Endothelial cell of umbilical vein (primary cell): ENCODE results near the gene TRIM77.
"Not testable (repeated sequence)": the region's sequence is repeated elsewhere in the genome, so short reads cannot be mapped to it uniquely, and the experiment has no call there.

Experiments used
- POLR2A ChIP-seq: IDR thresholded peaks from 2 replicates; pipeline ENCODE4 v1.6.1; 2012; ENCODE audit warnings: low read depth, mild to moderate bottlenecking, control low read depth, low read length
- POLR2AphosphoS5 ChIP-seq: IDR thresholded peaks from 2 replicates; pipeline ENCODE4 v1.6.1; 2012; ENCODE audit warnings: low read depth, mild to moderate bottlenecking, control low read depth, low read length, moderate library complexity; ENCODE audit not compliant: insufficient read depth
- TF ChIP-seq, protein P1 (sequence below), 2 donors: IDR thresholded peaks; 1 replicate in 1 of 2; 2 replicates in 1 of 2; pipeline ENCODE4 v1.5.1; 2011; ENCODE audit warnings: low read length in 2 of 2, mild to moderate bottlenecking in 2 of 2, moderate library complexity in 2 of 2, control low read depth in 1 of 2, inconsistent platforms in 1 of 2, low read depth in 1 of 2; ENCODE audit not compliant: insufficient read depth in 1 of 2; ENCODE audit errors: extremely low read depth in 1 of 2

DNA sequence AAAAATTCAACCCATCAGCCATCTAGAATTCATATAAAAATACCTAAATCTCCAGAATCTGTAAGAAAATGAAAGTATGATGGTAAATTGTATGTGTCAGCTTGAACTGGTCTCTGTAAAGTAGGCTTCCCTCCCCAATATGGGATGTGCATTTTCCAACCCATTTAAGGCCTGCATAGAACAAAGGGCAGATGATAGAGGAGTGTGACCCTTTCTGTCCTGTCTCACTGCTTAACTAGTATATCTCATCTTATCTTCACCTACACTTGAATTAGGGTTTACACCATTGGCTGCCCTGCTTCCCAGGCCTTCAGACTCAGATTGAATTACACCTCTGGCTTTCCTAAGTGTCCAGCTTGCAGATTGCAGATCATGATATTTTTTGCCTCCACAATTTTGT, 40.7 kb downstream of the TRIM77 start:
- TF ChIP-seq, protein P1, sequence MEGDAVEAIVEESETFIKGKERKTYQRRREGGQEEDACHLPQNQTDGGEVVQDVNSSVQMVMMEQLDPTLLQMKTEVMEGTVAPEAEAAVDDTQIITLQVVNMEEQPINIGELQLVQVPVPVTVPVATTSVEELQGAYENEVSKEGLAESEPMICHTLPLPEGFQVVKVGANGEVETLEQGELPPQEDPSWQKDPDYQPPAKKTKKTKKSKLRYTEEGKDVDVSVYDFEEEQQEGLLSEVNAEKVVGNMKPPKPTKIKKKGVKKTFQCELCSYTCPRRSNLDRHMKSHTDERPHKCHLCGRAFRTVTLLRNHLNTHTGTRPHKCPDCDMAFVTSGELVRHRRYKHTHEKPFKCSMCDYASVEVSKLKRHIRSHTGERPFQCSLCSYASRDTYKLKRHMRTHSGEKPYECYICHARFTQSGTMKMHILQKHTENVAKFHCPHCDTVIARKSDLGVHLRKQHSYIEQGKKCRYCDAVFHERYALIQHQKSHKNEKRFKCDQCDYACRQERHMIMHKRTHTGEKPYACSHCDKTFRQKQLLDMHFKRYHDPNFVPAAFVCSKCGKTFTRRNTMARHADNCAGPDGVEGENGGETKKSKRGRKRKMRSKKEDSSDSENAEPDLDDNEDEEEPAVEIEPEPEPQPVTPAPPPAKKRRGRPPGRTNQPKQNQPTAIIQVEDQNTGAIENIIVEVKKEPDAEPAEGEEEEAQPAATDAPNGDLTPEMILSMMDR (IDR thresholded peaks at IDR 0.05; ENCODE audit: extremely low read depth in 1 of 2, insufficient read depth in 1 of 2, low read depth in 1 of 2, low read length in 2 of 2): not testable (repeated sequence)
- TF ChIP-seq POLR2AphosphoS5, POLR2A: not testable (repeated sequence)
